AG04449 (cell line): ENCODE measurements around the gene PLEKHN1.

Source experiments
- CTCF ChIA-PET: fragments of 350-600 bp; formaldehyde crosslinking; extraction: SDS; loops from one replicate; lab custom pipeline; 2021; ENCODE audit warnings: antibody characterized with exemption; lab: Yijun Ruan, JAX
- POLR2A ChIA-PET: fragments of 400-600, 350-600 bp; formaldehyde crosslinking; extraction: SDS; loops from one replicate; lab custom pipeline; 2020; ENCODE audit warnings: antibody characterized with exemption, inconsistent platforms; lab: Yijun Ruan, JAX
- DNase-seq: peaks from one replicate; pipeline ENCODE4 v3.0.0-alpha.2; 2010; ENCODE audit warnings: low read depth, low spot score
- H3K4me3 ChIP-seq: 2 replicates; pipeline ENCODE4 v1.5.1; 2011; ENCODE audit warnings: low read depth, mild to moderate bottlenecking, control low read depth, low read length
- CTCF ChIP-seq: IDR thresholded peaks from one replicate; pipeline ENCODE4 v1.5.1; 2011; ENCODE audit warnings: mild to moderate bottlenecking, moderate library complexity, low read length, control low read depth, inconsistent platforms; ENCODE audit not compliant: insufficient read depth; ENCODE audit errors: missing control alignments

Gene PLEKHN1

GRCh38 chr1:1024771-1025699, 58.8 kb downstream of the PLEKHN1 start:
- no peak for TF ChIP-seq CTCF
- DNase-seq = no peak
- H3K4me3 ChIP-seq = no peak overlapping the region
- ChIA-PET POLR2A (interaction anchor here (0.6 to 1.5 kb wide), 2 partner anchors 14 to 58 kb away, joined by 3 to 4 read pairs; partner anchors contain the start of gene PLEKHN1), CTCF (interaction anchor here (0.9 to 4.4 kb wide), 7 partner anchors 9 to 120 kb away, joined by 3 to 20 read pairs (median 4); partner anchors contain the start of gene HES4)
